GM21367 (cell line): ENCODE measurements around the gene PLP1.
"Not testable (repeated sequence)": the region's sequence is repeated elsewhere in the genome, so short reads cannot be mapped to it uniquely, and the experiment has no call there.

Experiments
- ATAC-seq: cut with Tn5 transposase; IDR thresholded peaks from one replicate; pipeline ENCODE4 v1.9.1; 2021; ENCODE audit not compliant: unreplicated experiment

Gene PLP1

GRCh38 chrX:103776546-103776945 lies at the start of gene PLP1:
PLP1 (plus strand) TSS chrX:103776840; CDS start chrX:103776996, 156 bp downstream.
- ATAC-seq = no peak

- no peak for ATAC-seq
Measured at GRCh38 chrX:103727115-103727514, 49.5 kb upstream of the PLP1 start.

- no peak for ATAC-seq
Measured at GRCh38 chrX:103729015-103729414, 47.6 kb upstream of the PLP1 start.

- no peak for ATAC-seq
Measured at GRCh38 chrX:103730147-103730795, 46.4 kb upstream of the PLP1 start.

GRCh38 chrX:103730796-103731493 lies 45.7 kb upstream of the PLP1 start:
- ATAC-seq = no peak

- no peak for ATAC-seq
Measured at GRCh38 chrX:103733017-103733416, 43.6 kb upstream of the PLP1 start.

- no peak for ATAC-seq
Measured at GRCh38 chrX:103734125-103734760, 42.4 kb upstream of the PLP1 start.

GRCh38 chrX:103737696-103738095 lies 38.9 kb upstream of the PLP1 start:
- ATAC-seq = no peak

GRCh38 chrX:103739421-103739820 lies 37.2 kb upstream of the PLP1 start:
- ATAC-seq = no peak

GRCh38 chrX:103741879-103742278 lies 34.8 kb upstream of the PLP1 start:
- ATAC-seq = no peak

GRCh38 chrX:103742339-103742738 lies 34.3 kb upstream of the PLP1 start:
- no peak for ATAC-seq

- ATAC-seq = no peak
Measured at GRCh38 chrX:103747163-103747562, 29.5 kb upstream of the PLP1 start.

GRCh38 chrX:103754401-103754800 lies 22.2 kb upstream of the PLP1 start:
- ATAC-seq = no peak

GRCh38 chrX:103756736-103757135 lies 19.9 kb upstream of the PLP1 start:
- no peak for ATAC-seq

- no peak for ATAC-seq
Measured at GRCh38 chrX:103758555-103758954, 18.1 kb upstream of the PLP1 start.

- ATAC-seq = not testable (repeated sequence)
Measured at GRCh38 chrX:103763541-103763940, 13.1 kb upstream of the PLP1 start.

- ATAC-seq = not testable (repeated sequence)
Measured at GRCh38 chrX:103766813-103767555, 9.7 kb upstream of the PLP1 start.

- no peak for ATAC-seq
Measured at GRCh38 chrX:103773445-103773844, 3.2 kb upstream of the PLP1 start.

- no peak for ATAC-seq
Measured at GRCh38 chrX:103774070-103774642, 2.5 kb upstream of the PLP1 start.

GRCh38 chrX:103779141-103779789 lies 2.6 kb downstream of the PLP1 start:
- ATAC-seq = no peak
